Left hindlimb (tissue), 1 donor: ENCODE results near the gene KIAA0232.

ENCODE experiments used
- DNase-seq: peaks from one replicate; pipeline ENCODE4 v3.0.0-alpha.2; 2018

Gene KIAA0232

DNA sequence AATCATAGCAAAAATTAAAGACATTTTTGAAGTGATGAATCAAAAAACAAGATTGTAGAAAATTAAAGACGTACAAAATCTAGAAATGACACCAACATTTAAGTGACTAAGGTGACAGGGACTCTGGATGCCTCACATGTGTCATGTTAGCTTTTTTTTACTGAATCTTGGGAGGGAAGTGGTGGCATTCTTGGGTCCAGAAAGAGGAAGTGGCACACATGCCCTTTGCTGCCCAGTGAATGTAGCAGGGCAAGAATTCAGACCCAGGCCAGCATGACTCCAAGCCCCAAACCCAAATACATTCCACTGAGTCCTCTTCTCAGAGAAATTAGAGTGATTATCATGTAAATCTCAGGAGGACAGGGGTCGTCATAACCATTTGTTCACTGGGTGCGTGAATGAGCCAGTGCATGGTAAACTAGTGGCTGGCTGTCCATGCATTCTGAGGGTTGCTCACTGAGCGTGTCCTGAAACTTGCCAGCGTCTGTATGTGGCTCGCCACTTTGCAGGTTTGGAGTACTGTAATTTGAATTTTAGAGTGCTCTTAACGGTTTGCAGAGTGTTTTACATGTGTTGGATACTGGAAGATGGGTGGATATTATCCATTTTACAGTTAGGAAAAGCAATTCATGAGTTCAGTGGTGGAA, 71.7 kb downstream of the KIAA0232 start:
- DNase-seq, result no peak

DNA sequence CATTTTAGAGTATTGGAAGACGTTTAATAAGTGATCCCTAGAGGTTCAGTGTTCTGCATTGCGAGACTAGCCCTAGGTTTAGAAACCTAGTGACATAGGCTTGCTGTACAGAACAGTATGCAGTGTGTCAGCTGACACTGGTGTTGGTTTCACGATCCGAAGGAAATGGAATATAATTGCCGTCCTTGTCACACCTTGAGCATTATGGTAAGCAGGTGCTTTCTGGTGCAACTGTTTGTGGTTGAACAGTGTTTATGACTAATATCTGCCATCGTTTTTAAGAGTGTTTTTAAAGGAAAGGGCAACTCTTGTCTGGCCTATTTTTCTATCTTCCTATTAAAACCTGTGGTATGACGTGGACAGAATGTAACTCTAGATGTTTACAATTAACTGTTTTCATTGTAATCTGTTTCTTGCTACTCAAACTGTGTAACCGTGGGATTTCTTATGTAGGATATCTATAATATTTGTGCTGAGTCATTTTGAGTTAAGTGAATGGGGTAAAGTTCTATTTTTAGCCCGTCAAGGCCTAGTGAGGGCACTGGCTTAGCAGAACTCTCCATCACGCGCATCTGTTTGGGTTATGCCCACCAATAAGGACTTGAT, 73.3 kb downstream of the KIAA0232 start:
- no peak for DNase-seq

DNA sequence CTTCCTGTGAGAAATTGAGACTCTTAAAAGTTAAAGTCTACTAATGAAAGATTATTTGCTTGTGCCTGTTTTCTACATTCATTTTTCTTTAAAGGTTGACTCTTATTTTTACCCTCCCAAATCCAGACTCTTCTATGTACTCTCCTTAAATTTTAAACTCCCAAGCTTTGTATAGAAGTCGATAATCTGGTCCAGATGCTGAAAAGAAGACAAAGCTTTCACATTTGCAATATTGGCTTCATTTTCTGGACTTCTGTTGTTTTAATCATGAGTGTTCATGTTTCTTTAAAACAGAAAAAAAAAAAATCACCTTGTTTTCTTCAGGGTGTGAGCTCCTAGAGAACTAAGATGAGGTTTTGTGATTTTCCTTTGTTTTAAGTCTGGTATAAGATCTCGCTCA, 73.9 kb downstream of the KIAA0232 start:
- DNase-seq, result no peak

DNA sequence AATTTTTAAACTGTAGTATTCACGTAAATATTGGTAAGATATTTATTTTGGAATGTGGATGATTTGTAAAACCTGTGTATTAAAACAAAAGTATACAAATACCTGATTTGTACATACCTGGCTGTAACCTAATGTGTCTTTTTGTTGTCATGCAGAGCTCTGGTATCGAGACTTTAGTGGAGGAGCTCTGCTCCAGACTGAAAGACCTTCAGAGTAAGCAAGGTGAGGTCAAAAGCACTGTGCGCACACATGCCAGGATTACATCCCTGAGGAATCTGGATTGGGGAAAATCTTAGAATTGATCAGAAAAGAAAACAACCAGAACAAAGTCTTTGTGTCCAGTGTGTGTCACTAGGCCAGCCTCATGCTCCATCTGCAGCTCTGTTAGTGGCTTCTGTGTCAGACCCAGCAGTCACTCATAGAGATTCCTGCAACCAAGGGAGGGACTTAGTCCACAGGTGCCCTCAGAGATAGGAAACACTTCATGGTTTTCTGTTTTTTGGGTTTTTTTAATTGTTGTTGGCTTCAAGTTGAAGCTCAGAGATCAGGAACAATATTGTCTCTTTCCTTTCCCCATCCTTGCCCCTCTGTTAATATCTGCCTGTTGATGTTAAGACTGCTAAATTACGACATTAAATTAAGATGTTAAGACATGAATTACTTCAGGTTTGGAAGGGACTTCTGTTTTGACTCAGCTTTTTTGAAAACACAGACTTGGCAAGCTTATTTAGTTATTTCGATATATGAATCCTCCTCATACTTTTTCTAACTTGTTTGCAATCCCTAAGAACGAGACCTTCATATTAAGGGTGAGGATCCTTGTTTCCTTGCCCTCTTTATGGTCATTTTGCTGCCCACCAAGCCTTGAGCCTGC, 74.7 kb downstream of the KIAA0232 start:
- no peak for DNase-seq

DNA sequence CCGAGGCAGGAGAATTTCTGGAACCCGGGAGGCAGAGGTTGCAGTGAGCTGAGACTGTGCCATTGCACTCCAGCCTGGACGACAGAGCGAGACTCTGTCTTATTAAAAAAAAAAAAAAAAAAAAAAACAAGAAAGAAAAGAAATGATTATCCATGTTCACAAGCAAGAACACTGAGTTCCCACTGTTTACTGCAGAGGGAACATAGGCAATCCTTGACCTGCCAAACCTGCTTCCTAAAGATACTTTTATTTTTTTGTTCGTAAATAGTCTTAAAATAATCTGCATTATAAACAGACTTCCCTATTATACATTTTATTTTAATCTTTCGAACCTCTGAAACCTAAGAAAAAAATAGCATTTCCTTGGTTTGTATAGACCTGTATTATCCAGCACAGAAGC, 76.5 kb downstream of the KIAA0232 start:
- no peak for DNase-seq

DNA sequence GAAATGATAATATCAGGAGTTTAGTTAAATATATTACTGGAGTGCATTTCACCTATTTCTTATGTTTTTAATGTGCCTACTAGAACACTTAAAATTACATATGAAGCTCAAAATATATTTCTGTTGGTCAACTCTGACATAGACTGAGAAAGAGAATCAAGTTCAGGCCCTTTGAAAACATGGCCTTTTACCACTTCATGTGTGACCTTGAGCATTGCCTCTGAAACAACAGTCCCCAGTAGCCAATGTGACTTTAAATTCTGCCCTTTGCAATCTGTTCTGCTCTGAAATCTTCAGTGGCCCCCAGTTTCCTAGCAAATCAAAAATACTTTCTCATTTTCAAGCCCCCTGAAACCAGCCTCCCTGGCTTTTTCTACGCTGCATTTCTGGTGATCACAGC, 77.0 kb downstream of the KIAA0232 start:
- no peak for DNase-seq

DNA sequence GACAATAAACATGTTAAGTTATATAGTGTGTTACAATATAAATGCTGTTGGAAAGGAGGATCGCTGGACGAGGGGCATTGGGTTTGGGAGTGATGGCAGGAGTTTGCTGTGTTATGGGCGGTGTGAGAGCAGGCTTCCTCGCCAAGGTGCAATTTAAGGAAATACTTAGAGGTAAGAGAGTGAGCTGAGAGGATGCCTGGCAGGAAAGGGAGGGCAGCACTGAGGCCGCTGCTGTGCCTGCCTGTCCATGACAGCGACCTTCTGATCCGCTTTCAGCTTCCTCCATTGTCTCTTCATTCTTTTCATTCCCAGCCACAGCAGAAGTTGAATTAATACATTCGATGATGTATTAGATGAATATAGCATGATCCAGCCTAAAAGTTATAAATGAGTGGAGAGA, 85.9 kb downstream of the KIAA0232 start:
- no peak for DNase-seq

DNA sequence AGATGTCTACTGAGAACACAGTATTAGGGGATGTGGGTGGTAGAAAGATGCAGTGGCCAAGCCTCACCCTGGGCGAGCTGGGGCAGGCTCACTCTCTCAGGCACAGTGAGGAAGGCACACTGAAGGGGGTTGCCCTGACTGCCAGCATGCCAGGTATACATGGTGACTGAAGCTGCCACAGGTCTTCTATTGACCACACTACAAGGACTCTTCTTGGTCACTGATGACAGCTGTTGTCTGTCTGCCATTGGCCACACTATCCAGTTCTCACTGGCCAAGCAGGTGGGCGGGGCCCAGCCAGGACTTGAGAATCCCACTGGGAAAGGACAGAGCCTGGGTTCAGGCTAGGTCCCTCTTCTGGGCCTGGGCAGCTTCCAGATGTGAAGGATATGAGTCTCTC, 87.4 kb downstream of the KIAA0232 start:
- DNase-seq, result no peak

DNA sequence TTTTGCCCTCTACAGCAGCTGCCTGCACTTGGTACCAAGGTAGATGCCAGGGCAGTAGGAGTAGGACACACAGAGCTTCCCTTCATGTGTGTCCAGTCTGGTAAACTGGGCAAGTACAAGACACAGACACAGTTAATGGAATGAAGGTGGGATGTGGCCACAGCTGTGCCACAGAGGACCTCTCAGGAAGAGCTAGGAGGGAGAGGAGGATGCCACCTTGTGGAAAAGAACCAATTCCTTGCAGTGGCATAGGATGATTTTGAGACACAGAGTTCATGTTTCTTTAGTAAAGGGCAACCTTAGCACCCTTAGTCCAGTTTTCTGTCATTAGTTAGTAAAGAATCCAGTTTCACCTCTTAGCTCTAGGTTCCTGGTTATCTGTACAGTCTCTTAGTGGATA, 90.8 kb downstream of the KIAA0232 start:
- DNase-seq, result no peak

DNA sequence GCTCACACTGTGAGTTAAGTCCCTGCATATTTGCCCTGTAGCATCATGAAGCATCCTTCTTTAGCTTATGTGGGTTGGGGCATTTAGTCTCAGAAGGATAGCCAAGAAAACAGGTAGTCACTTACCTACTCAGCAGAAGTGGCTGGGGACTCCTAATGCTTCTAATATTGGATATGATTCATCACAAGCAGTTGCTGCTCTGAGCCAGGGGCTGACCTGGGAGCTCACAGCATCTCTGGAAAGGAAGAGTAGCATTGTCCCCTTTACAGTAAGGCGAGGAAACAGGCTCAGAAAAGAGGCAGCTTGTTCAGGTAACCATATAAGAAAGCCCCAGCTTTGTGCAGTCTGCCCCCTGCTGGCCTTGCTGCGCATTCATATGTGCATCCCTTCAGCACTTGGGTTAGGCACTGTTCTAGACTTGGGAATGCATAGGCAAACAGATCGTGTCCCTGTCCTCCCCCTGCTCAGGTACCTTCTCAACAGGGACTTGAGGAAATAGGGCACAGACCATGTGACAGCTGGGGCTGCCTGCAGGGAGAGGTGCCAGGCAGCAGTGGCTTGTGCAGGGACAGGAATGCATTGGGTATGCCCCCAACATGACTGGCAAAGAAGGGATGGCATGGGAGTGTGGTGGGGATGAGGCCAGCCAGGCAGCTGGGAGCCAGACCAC, 91.4 kb downstream of the KIAA0232 start:
- DNase-seq, result peak; percentile 59

DNA sequence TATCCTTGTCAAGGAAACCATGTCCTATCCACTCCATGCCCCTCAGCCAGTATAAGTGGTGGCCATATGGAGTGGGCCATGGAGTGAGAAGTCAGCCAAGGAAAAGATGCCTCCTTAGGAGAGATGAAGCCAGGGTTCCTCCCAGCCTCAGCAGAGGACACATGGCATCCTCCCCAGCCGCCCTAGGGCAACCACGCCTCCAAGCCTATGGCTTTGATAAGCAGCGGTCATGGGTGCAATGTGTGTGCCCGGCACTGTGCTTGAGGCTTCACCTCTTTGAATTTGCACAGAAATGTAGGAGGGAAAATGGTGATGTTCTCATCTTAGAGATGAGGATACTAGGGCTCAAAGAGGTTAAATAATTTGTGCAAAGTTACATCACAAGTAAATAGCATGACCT, 92.5 kb downstream of the KIAA0232 start:
- no peak for DNase-seq

DNA sequence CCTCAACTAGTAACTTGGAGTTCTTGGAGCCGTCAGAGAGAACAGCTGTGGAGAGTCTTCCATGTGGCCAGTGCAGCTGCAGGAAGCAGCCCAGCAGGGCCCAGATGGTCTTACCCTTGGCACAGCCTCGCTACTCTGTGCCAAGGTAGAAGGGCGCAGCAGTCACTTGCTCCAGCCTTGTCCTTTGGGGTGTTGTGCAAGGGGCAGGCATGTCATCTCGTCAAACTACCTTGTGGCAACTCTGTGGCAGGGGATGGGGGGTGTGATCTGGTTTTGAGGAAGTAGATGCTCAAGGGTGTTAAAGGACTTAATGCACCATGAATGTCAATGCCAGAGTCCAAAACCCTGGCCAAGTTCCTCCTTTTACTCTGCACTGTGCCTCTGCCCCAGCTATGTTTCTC, 92.9 kb downstream of the KIAA0232 start:
- DNase-seq, result peak; percentile 65

DNA sequence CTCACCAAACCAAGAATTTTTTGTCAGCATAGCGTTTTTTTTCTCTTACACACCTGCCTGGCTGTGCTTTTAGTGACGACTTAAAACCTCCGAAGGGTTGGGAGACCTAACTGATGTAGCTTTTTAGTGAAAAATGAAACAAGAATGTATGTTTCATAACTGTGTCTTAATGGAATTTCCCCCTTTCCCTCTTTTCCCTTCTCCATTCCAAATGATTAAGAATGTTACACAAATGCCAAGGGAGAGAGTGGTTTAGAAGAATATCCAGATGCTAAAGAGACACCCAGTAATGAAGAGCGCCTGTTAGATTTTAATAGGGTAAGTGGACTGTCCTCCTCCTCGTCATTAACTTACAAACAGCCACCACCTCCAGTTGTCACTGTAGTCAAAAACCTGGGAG, 93.9 kb downstream of the KIAA0232 start:
- no peak for DNase-seq

DNA sequence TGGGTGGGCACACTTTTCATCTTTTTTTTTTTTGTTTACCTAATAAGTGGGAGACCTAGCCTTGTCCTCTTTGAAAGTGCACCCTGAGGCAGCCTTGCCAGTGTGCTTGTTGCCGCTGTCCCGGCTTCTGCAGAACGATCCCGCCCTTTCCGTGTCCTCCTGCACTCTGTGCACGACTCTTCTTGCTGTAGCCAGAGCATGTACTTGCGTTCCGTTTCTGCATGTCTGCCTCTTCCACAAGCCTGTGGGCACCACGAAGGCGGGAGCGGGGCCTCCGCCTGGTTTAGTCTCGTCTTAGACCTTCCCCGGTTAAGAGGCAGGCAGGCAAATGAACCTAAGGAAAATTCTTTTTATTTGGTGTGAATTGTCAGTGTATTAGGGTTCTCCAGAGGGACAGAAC, 94.5 kb downstream of the KIAA0232 start:
- DNase-seq, result no peak

DNA sequence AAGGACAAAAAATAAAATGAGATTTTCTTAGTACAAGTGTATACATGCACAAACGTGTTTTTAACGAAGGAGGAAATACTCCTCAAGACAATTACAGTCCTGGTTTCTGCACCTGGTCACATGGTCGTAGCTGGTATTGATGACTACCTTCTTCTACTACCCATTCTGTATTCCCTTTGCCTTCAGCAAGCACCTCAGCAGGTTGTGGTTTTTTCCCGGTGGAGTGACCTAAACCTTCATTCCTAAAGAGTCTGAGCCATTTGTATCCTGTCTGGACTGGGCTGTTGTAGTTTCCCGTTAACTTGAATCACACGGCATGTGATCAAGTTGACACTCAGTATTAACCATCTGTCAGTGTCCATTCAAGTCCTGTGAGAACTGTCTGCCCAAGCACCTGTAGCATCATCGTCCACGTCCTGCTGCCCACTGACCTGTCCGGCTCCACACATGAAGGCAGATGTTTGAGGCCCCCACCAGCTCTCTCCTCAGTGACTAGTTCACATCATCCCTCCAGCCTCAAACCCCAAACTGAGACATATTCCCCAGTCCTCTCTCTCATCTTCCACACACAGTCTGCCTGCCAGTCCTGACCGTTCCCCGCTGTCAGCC, 96.0 kb downstream of the KIAA0232 start:
- no peak for DNase-seq

DNA sequence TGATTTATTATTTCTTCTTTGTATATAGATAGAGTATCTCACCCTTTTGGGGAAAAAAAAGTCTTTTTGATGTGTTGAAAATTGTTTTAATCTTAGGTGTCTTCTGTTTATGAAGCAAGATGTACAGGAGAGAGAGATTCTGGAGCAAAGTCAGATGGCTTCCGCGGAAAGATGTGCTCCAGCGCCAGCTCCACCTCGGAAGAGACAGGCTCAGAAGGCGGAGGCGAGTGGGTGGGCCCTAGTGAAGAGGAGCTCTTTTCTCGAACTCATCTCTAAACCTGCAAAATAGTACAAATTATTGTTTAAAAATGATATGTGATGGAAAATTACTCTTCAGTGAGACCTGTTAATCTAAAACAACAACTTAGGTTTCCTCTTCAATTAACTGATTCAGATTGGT, 98.2 kb downstream of the KIAA0232 start:
- no peak for DNase-seq

DNA sequence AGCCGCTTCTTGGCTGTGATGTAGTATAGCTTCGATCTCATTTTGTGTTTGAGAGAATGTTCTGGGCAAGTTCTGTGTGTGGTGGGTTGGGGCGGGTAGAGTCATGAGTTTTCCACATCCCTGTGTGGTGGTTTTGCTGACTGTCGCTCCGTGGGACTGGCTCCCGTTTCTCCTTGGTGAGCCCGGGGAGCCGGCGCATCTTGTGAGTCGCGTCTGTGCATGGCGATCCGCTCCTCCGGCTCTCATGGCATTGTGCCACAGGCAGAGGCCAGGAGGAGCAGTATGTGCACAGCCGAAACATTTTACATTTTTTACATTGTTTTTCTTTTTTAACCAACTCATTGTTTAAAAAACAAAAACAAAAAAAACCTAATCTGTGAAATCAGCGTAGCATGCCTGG, 99.4 kb downstream of the KIAA0232 start:
- no peak for DNase-seq

DNA sequence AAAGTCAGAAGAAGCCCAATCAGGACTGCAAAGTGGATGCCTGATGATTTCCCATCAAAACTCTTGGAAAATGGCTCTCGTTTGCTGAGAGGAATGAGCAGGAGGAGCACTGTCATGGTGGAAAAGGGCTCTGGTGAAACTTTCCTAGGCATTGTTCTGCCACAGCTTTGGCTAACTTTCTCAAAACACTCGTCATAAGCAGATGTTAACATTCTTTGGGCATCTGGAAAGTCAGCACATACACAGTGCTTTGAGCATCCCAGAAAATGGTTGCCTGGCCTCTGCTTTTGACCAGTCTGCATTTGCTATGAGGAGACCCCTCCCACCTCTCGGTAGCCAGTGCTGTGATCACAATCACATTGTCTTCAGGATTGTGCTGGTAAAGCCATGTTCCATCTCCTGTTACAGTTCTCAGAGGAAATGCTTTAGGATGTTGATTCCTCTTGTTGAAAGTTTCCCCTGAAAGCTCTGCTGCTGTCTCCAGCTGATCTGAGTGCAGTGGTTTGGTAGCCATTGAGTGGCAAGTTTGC, 101.9 kb downstream of the KIAA0232 start:
- no peak for DNase-seq

DNA sequence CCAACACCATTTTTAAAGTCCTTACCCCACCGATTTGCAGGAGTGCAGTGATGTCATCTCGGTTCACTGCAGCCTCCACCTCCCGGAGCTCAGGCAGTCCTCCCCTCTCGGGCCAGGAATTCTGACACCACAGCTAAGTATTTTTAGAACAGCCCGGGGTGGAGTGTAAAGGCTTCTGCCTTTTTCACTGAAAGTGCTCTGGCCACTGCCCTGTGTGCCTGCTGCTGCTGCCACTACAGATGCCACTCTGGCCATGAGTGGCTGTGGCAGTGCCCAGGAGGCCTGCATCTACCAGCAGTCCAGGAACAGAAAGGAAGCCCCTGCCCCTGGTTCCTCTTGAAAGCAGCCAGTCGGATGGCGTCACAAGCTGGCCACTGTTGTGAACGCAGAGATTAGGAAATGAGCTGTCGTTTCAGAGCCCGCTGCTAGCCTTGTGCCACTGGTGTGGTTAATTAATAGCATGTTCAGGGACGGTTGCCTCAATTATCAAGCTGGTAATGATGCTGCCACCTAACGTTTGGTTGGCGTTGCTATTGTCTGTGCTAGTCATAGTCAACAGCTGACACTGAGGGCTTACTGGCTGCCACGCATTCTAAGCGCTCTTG, 103.5 kb downstream of the KIAA0232 start:
- no peak for DNase-seq

DNA sequence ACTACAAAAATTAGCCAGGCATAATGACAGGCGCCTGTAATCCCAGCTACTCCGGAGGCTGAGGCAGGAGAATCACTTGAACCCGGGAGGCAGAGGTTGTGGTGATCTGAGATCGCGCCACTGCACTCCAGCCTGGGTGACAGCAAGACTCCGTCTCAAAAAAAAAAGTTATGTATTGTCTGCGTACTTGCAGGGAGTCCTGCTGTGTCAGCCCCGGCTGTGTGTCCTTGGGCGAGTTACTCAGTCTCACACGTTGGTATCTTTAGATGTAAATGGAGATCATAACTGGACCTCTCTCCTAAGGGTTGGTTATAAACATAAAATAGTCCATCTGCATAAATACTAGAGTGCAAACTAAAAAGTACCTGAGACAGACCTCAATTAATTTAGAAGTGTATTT, 104.4 kb downstream of the KIAA0232 start:
- DNase-seq, result no peak

DNA sequence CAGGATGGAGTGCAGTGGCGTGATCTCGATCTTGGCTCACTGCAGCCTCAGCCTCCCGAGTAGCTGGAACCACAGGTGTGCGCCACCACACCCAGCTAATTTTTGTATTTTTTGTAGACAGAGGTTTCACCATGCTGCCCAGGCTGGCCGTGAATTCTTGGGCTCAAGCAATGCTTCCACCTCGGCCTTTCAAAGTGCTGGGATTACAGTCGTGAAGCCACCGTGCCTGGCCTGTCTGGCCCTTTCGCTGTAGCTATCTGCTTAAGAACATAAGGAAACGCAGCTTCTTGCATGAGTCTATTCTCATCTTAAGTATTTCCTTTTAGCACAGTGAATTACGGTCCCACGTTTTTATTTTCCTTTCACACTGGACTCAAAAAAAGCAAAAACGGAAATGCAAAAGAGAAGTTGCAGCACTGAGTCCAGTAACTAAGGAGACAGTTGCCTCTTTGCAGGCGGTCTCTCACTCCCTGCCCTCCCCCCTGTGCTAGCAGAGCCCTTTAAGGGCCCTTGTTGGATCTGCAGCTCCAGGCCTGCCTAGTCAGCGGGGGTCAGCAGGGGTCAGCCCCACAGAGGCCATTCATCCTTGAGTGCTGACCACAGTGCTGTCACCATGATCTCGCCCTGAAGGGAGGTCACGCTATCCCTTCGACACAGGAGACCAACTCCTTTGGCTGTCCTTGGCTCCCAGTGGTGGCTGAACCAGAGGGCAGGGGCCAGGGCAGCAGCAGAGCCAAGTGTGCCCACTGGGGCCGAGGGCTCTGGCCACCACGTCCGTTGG, 105.3 kb downstream of the KIAA0232 start:
- no peak for DNase-seq
